T-helper 1 cell treated with Interleukin-12 subunit alpha and Interleukin-12 subunit beta and Interleukin-4 antibody, amounts not matched to agents 30 μg/mL and 1 μg/mL, for 36 hours (primary cell): Measurements from ENCODE around the gene TBC1D2.
"Not testable (repeated sequence)": the region's sequence is repeated elsewhere in the genome, so short reads cannot be mapped to it uniquely, and the experiment has no call there.

Experiments
- H3K27ac Mint-ChIP-seq: one replicate; pipeline ENCODE4 v1.8.0; 2021; ENCODE audit warnings: mild to moderate bottlenecking, mixed read lengths
- H3K27me3 Mint-ChIP-seq: one replicate; pipeline ENCODE4 v1.8.0; 2021; ENCODE audit warnings: low read depth, mixed read lengths
- H3K36me3 Mint-ChIP-seq: one replicate; pipeline ENCODE4 v1.8.0; 2021; ENCODE audit warnings: low read depth, mixed read lengths
- H3K4me1 Mint-ChIP-seq: one replicate; pipeline ENCODE4 v1.8.0; 2021; ENCODE audit warnings: low read depth, mixed read lengths
- H3K4me3 Mint-ChIP-seq: one replicate; pipeline ENCODE4 v1.8.0; 2021; ENCODE audit warnings: mild to moderate bottlenecking, moderate library complexity, mixed read lengths
- H3K9me3 Mint-ChIP-seq: one replicate; pipeline ENCODE4 v1.8.0; 2021; ENCODE audit warnings: mixed read lengths

TBC1D2 gene

DNA sequence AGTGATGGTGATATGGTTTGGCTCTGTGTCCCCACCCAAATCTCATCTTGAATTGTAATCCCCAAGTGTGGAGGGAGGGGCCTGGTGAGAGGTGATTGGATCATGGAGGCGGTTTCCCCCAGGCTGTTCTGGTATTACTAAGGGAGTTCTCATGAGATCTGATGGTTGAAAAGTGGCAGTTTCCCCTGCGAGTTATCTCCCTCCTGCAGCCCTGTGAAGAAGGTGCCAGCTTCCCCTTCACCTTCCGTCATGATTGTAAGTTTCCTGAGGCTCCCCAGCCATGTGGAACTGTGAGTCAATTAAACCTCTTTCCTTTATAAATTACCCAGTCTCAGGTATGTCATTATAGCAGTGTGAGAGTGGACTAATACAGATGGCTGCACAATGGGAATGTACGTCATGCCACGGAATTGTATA is 80.9 kb downstream of the TBC1D2 start:
- H3K4me1 Mint-ChIP-seq, H3K4me3 Mint-ChIP-seq, H3K36me3 Mint-ChIP-seq, H3K9me3 Mint-ChIP-seq, H3K27ac Mint-ChIP-seq, H3K27me3 Mint-ChIP-seq: not testable (repeated sequence)

DNA sequence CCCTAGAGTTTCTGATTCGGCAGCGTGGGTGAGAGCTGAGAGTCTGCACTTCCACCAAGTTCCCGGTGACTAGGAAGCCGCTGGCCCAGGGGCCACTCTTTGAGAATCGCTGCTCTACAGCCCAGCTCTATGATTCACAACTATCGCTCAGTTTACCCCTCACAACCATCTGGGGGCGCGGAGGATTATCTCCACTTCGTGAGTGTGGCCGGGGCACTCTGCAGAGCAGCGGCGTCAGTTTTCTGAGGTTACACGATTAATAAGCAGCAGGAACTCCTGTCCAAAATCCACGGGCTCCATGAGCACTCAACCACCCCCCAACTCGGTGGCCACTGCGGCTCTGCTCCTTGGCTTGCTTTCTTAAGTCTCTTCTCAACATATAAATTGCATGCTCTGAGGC is 82.3 kb downstream of the TBC1D2 start:
- Mint-ChIP-seq H3K27ac (no peak overlapping the region), H3K4me3 (no peak overlapping the region), H3K9me3 (no peaks in the 10 kb centered on the region), H3K4me1 (peaks cover 10% of the 10 kb centered on the region), H3K27me3 (no peaks in the 10 kb centered on the region), H3K36me3 (no peaks in the 10 kb centered on the region)

DNA sequence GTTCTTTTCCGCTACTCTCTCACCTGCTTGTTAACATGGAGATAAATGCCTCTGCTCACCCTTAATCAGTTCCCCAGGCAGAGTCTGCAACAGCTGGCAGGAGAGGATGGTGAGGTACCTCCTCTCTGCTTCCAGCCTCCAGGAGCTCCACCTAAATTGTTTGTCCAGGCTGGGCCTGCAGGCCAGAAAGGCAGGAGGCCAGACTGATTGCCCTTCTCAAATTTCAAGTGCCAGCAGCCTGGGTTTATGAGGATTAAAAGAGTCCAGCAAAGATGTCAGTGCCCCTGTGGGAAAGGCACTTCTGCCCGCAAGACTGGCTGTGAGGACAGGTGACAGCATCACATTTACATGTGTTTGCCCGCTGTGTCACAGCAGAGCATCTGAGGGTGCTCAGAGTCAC is 82.8 kb downstream of the TBC1D2 start:
- no peak overlapping the region for H3K27ac Mint-ChIP-seq
- H3K4me3 Mint-ChIP-seq, result no peak overlapping the region
- H3K4me1 Mint-ChIP-seq, result peaks cover 10% of the 10 kb centered on the region
- no peaks in the 10 kb centered on the region for H3K9me3 Mint-ChIP-seq
- H3K27me3 Mint-ChIP-seq, result no peaks in the 10 kb centered on the region
- H3K36me3 Mint-ChIP-seq, result no peaks in the 10 kb centered on the region

- H3K4me1 Mint-ChIP-seq, result peaks cover 10% of the 10 kb centered on the region
- H3K9me3 Mint-ChIP-seq, result no peaks in the 10 kb centered on the region
- no peaks in the 10 kb centered on the region for H3K36me3 Mint-ChIP-seq
- no peaks in the 10 kb centered on the region for H3K27me3 Mint-ChIP-seq
- H3K4me3 Mint-ChIP-seq, result no peak overlapping the region
- no peak overlapping the region for H3K27ac Mint-ChIP-seq
These were observed 84.1 kb downstream of the TBC1D2 start for GRCh38 chr9:98171176-98171925.

GRCh38 chr9:98168941-98169488 is 86.4 kb downstream of the TBC1D2 start:
- Mint-ChIP-seq H3K9me3 (no peaks in the 10 kb centered on the region), H3K4me3 (no peak overlapping the region), H3K27ac (no peak overlapping the region), H3K36me3 (no peaks in the 10 kb centered on the region), H3K4me1 (peaks cover 11% of the 10 kb centered on the region), H3K27me3 (no peaks in the 10 kb centered on the region)

DNA sequence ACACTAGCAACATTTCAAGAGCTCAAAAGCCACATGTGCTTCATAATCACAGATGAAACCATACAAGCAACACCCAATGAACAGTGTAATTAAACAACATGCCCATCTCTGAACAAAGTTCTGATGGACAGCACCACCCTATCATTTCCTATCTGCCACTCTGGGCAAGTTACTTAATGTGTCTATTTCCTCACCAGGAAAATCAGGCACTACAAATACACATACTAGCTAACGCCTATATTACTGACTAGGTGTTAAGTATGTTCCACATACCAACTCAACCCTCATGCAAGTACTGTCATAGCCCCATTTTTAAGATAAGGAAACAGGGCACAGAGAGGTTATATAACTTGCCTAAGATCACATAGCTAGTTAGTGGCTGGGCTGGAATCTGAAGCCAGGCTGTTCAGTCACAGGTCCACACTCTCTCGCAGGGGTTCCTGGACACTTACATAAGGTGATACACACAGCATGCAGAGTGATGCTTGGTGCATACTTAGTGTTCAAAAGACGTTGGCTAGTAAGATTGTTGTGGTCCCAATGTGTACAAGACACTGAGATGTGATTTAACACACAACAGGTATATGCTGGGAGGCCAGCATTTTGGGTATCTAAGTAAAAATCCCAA is 87.2 kb downstream of the TBC1D2 start:
- Mint-ChIP-seq H3K9me3 (no peaks in the 10 kb centered on the region), H3K4me3 (no peak overlapping the region), H3K27me3 (no peaks in the 10 kb centered on the region), H3K27ac (no peak overlapping the region), H3K4me1 (peaks cover 16% of the 10 kb centered on the region), H3K36me3 (no peaks in the 10 kb centered on the region)

GRCh38 chr9:98164912-98165311 is 90.5 kb downstream of the TBC1D2 start:
- Mint-ChIP-seq H3K27ac (no peak overlapping the region), H3K4me3 (no peak overlapping the region), H3K27me3 (no peaks in the 10 kb centered on the region), H3K36me3 (no peaks in the 10 kb centered on the region), H3K9me3 (no peaks in the 10 kb centered on the region), H3K4me1 (peaks cover 14% of the 10 kb centered on the region)

- H3K4me3 Mint-ChIP-seq, result no peak overlapping the region
- H3K27ac Mint-ChIP-seq, result no peak overlapping the region
- H3K9me3 Mint-ChIP-seq, result no peaks in the 10 kb centered on the region
- H3K27me3 Mint-ChIP-seq, result no peaks in the 10 kb centered on the region
- no peaks in the 10 kb centered on the region for H3K36me3 Mint-ChIP-seq
- peaks cover 12% of the 10 kb centered on the region for H3K4me1 Mint-ChIP-seq
These were observed 92.8 kb downstream of the TBC1D2 start for GRCh38 chr9:98162613-98163012.

DNA sequence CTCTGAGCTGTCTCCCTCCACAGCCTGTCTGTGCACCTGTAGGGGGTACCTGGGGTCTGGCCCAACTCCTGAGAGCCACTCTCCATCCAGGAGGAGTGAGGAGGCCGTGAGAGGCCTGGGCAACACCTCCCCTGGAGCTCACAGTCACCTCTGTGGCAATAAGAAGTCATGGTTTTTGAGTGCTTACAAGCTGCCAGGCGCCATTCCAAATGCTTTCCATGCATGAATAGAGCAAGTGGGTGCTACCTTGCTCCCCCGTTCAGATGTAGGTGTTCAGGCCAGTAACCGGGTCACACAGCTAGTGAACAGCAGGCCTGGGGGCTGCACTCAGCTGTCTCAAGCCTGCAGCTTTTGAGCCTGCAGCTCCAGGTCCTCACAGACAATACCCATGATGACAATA is 93.6 kb downstream of the TBC1D2 start:
- H3K4me3 Mint-ChIP-seq, result no peak overlapping the region
- H3K27me3 Mint-ChIP-seq, result no peaks in the 10 kb centered on the region
- H3K9me3 Mint-ChIP-seq, result no peaks in the 10 kb centered on the region
- peaks cover 12% of the 10 kb centered on the region for H3K4me1 Mint-ChIP-seq
- no peak overlapping the region for H3K27ac Mint-ChIP-seq
- H3K36me3 Mint-ChIP-seq, result no peaks in the 10 kb centered on the region

- Mint-ChIP-seq H3K27ac (no peak overlapping the region), H3K9me3 (no peaks in the 10 kb centered on the region), H3K36me3 (peaks cover 3% of the 10 kb centered on the region), H3K4me1 (peaks cover 9% of the 10 kb centered on the region), H3K4me3 (no peak overlapping the region), H3K27me3 (no peaks in the 10 kb centered on the region)
These were observed 95.7 kb downstream of the TBC1D2 start for GRCh38 chr9:98159790-98160189.

DNA sequence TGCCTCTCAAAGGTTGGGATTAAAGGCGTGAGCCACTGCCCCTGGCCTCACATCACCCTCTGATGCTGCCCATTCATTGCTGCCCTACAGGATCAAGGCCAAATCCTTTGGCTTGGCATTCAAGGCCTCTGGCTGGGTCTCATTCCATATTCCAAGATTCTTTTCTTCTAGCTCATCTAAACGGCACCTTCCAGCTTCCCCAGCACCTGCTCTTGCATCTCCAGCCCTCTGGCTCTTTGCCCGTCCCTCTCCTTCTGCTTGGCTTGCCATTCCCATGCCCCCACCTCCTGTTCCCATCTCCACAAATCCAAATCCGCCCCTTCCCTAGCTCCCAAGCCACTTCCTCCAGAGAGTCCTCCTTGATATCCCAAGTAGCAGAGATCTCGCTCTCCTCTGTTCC is 96.1 kb downstream of the TBC1D2 start:
- H3K27ac Mint-ChIP-seq, result peak overlapping the region; percentile 13
- H3K36me3 Mint-ChIP-seq, result peaks cover 3% of the 10 kb centered on the region
- H3K27me3 Mint-ChIP-seq, result no peaks in the 10 kb centered on the region
- H3K4me1 Mint-ChIP-seq, result peaks cover 9% of the 10 kb centered on the region
- no peaks in the 10 kb centered on the region for H3K9me3 Mint-ChIP-seq
- no peak overlapping the region for H3K4me3 Mint-ChIP-seq

- peaks cover 3% of the 10 kb centered on the region for H3K36me3 Mint-ChIP-seq
- H3K4me1 Mint-ChIP-seq, result peaks cover 4% of the 10 kb centered on the region
- no peaks in the 10 kb centered on the region for H3K27me3 Mint-ChIP-seq
- H3K4me3 Mint-ChIP-seq, result no peak overlapping the region
- no peak overlapping the region for H3K27ac Mint-ChIP-seq
- no peaks in the 10 kb centered on the region for H3K9me3 Mint-ChIP-seq
These were observed 97.2 kb downstream of the TBC1D2 start for GRCh38 chr9:98158071-98158831.

DNA sequence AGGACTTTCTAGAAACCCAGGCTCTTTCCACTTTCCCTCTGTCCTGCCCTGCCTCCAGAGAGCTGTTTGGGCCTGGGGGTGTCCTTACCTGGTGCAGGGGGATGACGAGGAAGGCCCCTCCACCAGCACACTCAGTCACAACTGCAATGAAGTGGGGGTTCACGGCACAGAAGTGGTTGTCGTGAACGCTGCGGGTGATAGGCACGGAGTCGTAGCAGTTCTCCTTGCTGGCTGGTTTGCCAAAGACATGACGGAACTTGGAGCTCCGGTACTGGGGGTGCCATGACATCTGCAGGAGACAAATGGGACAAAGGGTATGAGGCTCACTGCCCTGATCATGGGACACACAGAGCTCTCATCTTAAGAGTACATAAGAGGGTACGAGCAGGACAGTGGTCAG is 98.1 kb downstream of the TBC1D2 start:
- peaks cover 3% of the 10 kb centered on the region for H3K36me3 Mint-ChIP-seq
- no peak overlapping the region for H3K4me3 Mint-ChIP-seq
- H3K27me3 Mint-ChIP-seq, result no peaks in the 10 kb centered on the region
- H3K27ac Mint-ChIP-seq, result no peak overlapping the region
- peaks cover 4% of the 10 kb centered on the region for H3K4me1 Mint-ChIP-seq
- no peaks in the 10 kb centered on the region for H3K9me3 Mint-ChIP-seq

GRCh38 chr9:98154678-98155077 is 100.8 kb downstream of the TBC1D2 start:
- peaks cover 6% of the 10 kb centered on the region for H3K36me3 Mint-ChIP-seq
- H3K4me1 Mint-ChIP-seq, result peaks cover 9% of the 10 kb centered on the region
- no peak overlapping the region for H3K27ac Mint-ChIP-seq
- H3K9me3 Mint-ChIP-seq, result no peaks in the 10 kb centered on the region
- no peaks in the 10 kb centered on the region for H3K27me3 Mint-ChIP-seq
- no peak overlapping the region for H3K4me3 Mint-ChIP-seq

DNA sequence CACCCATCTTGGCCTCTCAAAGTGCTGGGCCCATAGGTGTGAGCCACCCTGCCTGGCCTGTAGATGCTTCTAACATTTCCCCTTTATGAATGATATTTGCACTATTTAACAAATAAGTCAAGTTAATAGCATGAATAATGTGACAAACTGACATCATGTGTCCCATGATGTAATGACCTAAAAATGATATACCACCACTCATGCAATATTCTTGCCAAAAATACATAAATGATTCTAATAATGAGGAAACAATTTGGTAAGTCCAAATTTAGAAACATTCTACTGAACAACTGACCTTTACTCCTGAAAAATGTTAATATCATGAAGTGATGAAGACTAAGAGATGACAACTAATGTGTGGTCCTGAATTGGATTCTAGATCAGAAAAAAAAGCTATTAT is 102.9 kb downstream of the TBC1D2 start:
- no peak overlapping the region for H3K4me3 Mint-ChIP-seq
- no peak overlapping the region for H3K27ac Mint-ChIP-seq
- H3K9me3 Mint-ChIP-seq, result no peaks in the 10 kb centered on the region
- H3K36me3 Mint-ChIP-seq, result peaks cover 6% of the 10 kb centered on the region
- H3K27me3 Mint-ChIP-seq, result no peaks in the 10 kb centered on the region
- peaks cover 4% of the 10 kb centered on the region for H3K4me1 Mint-ChIP-seq
